HG03135 (cell line): ENCODE data around the gene SYT2.
"Not testable (repeated sequence)": the region's sequence is repeated elsewhere in the genome, so short reads cannot be mapped to it uniquely, and the experiment has no call there.

Experiments
- ATAC-seq: cut with Tn5 transposase; IDR thresholded peaks from one replicate; pipeline ENCODE4 v1.9.1; 2021; ENCODE audit warnings: mild to moderate bottlenecking, moderate library complexity; ENCODE audit not compliant: unreplicated experiment

SYT2 gene

GRCh38 chr1:202578001-202578504, 132.2 kb downstream of the SYT2 start:
- ATAC-seq = no peak

- ATAC-seq = no peak
These were observed 132.9 kb downstream of the SYT2 start for GRCh38 chr1:202577381-202577780.

- no peak for ATAC-seq
These were observed 133.4 kb downstream of the SYT2 start for GRCh38 chr1:202576816-202577215.

GRCh38 chr1:202575918-202576653, 134.2 kb downstream of the SYT2 start:
- no peak for ATAC-seq

GRCh38 chr1:202572867-202573266, 137.4 kb downstream of the SYT2 start:
- no peak for ATAC-seq

GRCh38 chr1:202571719-202572339, 138.4 kb downstream of the SYT2 start:
- ATAC-seq = no peak

GRCh38 chr1:202569393-202570322, 140.6 kb downstream of the SYT2 start:
- no peak for ATAC-seq

GRCh38 chr1:202568826-202569225, 141.4 kb downstream of the SYT2 start:
- ATAC-seq = no peak

GRCh38 chr1:202568410-202568809, 141.8 kb downstream of the SYT2 start:
- no peak for ATAC-seq

- ATAC-seq = no peak
These were observed 142.5 kb downstream of the SYT2 start for GRCh38 chr1:202567738-202568137.

GRCh38 chr1:202565890-202566602, 144.2 kb downstream of the SYT2 start:
- ATAC-seq = peak; percentile 81

GRCh38 chr1:202564958-202565495, 145.2 kb downstream of the SYT2 start:
- ATAC-seq = no peak

GRCh38 chr1:202563818-202564217, 146.4 kb downstream of the SYT2 start:
- ATAC-seq = no peak

- no peak for ATAC-seq
These were observed 147.7 kb downstream of the SYT2 start for GRCh38 chr1:202562444-202563060.

- no peak for ATAC-seq
These were observed 148.4 kb downstream of the SYT2 start for GRCh38 chr1:202561726-202562443.

GRCh38 chr1:202561240-202561639, 149.0 kb downstream of the SYT2 start:
- ATAC-seq = no peak

GRCh38 chr1:202557662-202558061, 152.6 kb downstream of the SYT2 start:
- ATAC-seq = not testable (repeated sequence)

GRCh38 chr1:202556037-202556436, 154.2 kb downstream of the SYT2 start:
- ATAC-seq = not testable (repeated sequence)

GRCh38 chr1:202554619-202555018, 155.6 kb downstream of the SYT2 start:
- not testable (repeated sequence) for ATAC-seq
